Ramos (cell line): Measurements from ENCODE around the gene JAML.
"Not testable (repeated sequence)": the region's sequence is repeated elsewhere in the genome, so short reads cannot be mapped to it uniquely, and the experiment has no call there.

Source experiments
- in situ Hi-C: fragments of 300-500 bp; cut with MboI; formaldehyde crosslinking; loops from one replicate; pipeline ENCODE4 v1.14.3; 2022; ENCODE audit warnings: low sequenced_read_pairs; ENCODE audit not compliant: unreplicated experiment

The JAML gene

GRCh38 chr11:118200497-118200896 lies 24.3 kb downstream of the JAML start:
- in situ Hi-C loops = no loop called here

DNA sequence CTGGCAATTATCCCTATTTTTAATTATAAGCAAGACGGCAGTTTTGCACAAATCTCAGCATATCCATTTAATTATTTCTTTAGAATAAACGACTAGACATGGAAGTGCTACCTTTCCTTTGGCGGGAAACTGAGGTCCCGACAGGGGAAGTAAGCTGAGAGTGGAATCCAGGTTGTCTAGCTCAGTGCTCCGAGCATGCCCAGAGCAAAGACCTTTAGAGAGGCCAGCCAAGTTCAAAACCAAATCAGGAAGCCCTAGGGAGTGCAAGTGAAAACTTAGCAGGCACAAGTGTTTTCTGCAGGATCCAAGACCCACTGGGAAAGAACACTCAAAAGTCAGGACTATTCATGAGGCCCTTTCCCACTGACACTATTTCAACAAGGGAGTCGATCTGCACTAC lies 25.7 kb downstream of the JAML start:
- in situ Hi-C loops = loop anchor here (5.0 to 10.0 kb wide), 2 partner anchors 148 to 306 kb away; no protein-coding TSS in a partner anchor

- in situ Hi-C loops = loop anchor here (5.0 to 10.0 kb wide), 2 partner anchors 149 to 306 kb away; no protein-coding TSS in a partner anchor
These were observed 26.4 kb downstream of the JAML start for GRCh38 chr11:118198370-118198769.

- in situ Hi-C loops = loop anchor here (5.0 to 10.0 kb wide), 2 partner anchors 152 to 310 kb away; no protein-coding TSS in a partner anchor
These were observed 29.8 kb downstream of the JAML start for GRCh38 chr11:118194835-118195627.

GRCh38 chr11:118193910-118194566 lies 30.8 kb downstream of the JAML start:
- in situ Hi-C loops = loop anchor here (10.0 kb wide), 1 partner anchor 311 kb away; no protein-coding TSS in a partner anchor

- in situ Hi-C loops = loop anchor here (10.0 kb wide), 1 partner anchor 312 kb away; no protein-coding TSS in a partner anchor
These were observed 32.0 kb downstream of the JAML start for GRCh38 chr11:118192817-118193216.

DNA sequence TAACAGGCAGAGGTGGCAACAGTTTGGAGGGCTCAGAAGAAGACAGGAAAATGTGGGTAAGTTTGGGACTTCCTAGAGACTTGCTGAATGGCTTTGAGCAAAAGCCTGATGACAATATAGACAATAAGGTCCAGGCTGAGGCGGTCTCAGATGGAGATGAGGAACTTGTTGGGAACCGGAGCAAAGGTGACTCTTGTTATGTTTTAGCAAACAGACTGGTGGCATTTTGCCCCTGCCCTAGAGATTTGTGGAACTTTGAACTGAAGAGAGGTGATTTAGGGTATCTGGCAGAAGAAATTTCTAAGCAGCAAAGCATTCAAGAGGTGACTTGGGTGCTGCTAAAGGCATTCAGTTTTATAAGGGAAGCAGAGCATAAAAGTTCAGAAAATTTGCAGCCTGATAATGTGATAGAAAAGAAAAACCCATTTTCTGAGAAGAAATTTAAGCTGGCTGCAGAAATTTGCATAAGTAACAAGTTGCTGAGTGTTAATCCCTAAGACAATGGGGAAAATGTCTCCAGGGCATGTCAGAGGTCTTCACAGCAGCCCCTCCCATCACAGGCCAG lies 33.8 kb downstream of the JAML start:
- in situ Hi-C loops = loop anchor here (10.0 kb wide), 1 partner anchor 314 kb away; no protein-coding TSS in a partner anchor

DNA sequence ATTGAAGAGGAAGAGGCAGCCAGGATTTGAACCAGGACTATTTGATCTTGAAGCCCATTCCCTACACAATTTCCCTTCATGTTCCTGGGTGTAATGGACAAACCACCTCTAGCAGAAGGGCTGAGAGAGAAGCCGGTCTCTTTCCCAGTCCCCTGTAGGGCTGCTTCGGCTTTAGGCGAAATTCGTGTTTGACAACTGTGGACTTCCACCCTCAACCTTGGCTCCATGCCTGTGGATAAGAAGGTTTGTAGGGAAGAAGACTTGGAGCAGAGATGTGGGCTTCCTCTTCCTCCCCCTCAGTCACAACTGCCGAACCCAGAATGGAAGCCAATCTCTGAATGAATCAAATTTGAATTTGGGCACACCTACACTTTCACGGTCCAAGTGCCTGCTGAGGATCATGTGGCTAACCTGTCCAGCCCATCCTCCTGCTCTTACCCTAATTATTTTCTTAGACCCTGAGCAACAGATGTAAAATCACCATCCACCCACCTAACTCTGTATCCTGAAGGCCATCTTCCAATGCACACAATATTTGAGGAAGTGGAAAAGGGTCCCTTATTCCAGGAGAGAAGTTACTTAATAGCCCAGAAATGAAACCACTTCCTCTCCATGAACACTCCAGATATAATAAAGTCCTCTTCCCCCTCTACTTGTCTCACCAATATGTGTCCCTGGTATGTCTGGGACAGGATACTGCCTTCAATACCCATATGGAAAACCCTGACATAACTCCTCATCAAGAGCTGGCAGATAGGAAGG lies 38.3 kb downstream of the JAML start:
- in situ Hi-C loops = no loop called here

- in situ Hi-C loops = no loop called here
These were observed 39.8 kb downstream of the JAML start for GRCh38 chr11:118184784-118185579.

DNA sequence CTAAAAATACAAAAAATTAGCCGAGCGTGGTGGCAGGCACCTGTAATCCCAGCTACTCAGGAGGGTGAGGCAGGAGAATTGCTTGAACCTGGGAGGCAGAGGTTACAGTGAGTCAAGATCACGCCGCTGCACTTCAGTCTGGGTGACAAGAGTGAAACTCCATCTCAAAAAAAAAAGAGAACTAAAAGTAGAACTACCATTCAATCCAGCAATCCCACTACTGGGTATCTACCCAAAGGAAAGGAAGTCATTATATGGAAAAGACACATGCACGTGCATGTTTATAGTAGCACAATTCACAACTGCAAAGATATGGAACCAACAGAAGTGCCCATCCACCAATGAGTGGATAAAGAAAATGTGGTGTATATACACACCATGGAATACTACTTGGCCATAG lies 41.1 kb downstream of the JAML start:
- in situ Hi-C loops = not testable (repeated sequence)

- in situ Hi-C loops = no loop called here
These were observed 44.5 kb downstream of the JAML start for GRCh38 chr11:118180300-118180703.

GRCh38 chr11:118176778-118177134 lies 48.1 kb downstream of the JAML start:
- in situ Hi-C loops = no loop called here

- in situ Hi-C loops = no loop called here
These were observed 48.6 kb downstream of the JAML start, which contains the start of gene SCN2B for GRCh38 chr11:118175993-118176777. Gene SCN2B, minus strand, starts transcription at chr11:118176639. Its CDS starts 208 bp downstream, at chr11:118176431.

DNA sequence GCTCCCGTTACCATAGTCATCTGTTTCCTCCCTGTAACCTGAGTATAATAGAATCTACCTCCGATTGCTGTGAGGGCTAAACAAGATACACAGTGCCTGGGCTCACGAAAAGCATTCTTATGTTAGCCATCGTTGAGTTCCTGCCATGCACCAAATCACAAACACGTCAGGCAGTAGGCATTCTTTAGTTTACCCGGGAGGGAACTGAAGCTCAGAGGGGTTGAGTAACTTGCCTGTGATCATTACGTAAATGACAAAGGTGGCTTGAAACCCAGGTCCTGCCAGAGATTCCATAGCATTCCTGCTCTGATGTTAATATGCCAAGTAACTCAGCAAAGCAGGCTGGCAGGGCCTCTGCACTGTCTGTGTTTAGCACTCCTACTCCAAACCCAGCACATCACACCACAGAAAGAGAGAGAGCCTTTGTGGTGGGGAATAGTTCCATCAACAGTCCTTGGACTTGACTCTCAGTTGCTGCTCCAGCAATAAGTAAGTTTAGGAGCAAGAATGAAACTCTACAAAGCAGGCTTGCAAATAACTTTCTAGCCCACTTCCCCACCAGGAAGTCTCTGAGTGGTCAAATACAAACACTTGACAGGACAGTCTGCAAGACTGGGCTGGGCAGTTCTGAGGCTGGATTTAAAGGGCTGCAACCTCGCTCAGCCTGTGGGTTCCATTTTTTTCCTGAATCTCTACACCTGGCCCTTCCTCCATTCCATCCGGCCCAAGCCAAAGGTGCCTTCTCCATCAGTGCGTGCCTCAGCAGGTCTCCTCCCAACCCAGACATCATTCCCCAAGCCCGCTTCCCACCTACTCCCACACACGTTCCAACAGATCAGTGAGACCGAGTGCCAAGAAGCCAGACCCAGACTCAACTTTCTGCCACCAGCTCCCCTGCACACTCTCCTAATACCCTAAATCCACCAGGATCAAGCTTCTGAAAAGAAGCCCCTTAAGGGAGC lies 49.5 kb downstream of the JAML start:
- in situ Hi-C loops = no loop called here

- in situ Hi-C loops = no loop called here
These were observed 50.7 kb downstream of the JAML start for GRCh38 chr11:118174006-118174567.

- in situ Hi-C loops = no loop called here
These were observed 52.5 kb downstream of the JAML start for GRCh38 chr11:118172356-118172755.
